ENCODE measurements around the gene KIRREL3. TPM values are rescaled to one million over a fixed set of nuclear protein-coding genes. Genes with fewer than 3 reads are reported as not detected.

KIRREL3 gene
- polyA plus RNA-seq, 1 of the 3 experiments (the other 2 are of a cell fraction), result 3.7 TPM

DNA sequence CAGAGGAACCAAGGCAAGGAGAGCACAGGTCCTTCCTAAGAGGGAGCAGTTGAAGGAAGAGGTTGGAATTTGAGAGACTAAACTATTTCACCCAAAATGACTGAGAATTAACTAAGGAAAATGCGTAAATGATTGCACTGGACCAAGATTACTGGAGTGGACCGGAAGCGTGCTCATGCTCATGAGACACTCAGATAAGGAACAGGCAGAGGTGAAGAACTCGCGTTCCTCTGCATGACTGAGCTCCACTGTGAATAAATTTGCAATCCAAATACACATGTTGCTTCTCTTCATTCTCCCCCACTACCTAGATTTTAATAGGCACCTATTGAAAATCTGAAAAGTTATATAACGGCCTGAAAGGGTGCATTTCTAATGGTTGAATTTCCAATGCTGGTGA is 207.0 kb downstream of the KIRREL3 start:
- Histone ChIP-seq H3K4me2 (no peak overlapping the region), H3K4me1 (ENCODE audit: control insufficient read depth in 1 of 2, insufficient read depth in 2 of 2, low read depth in 1 of 2, low read length in 1 of 2) (peaks cover 0 to 7% of the 10 kb centered on the region in 2 experiments; a peak in 1 of 4 replicates), H3K27ac (ENCODE audit: low read depth in 2 of 2, low read length in 1 of 2) (no peak overlapping the region), H3K9me3 (no peaks in the 10 kb centered on the region), H2AFZ (ENCODE audit: low read depth) (no peak overlapping the region), H3K9ac (no peak overlapping the region), H3K4me3 (ENCODE audit: low read depth in 2 of 2, low read length in 1 of 2) (no peak overlapping the region), H3F3A (replicated peaks; ENCODE audit: insufficient read depth) (peaks cover 3% of the 10 kb centered on the region), H3K27me3 (ENCODE audit: insufficient read depth) (no peaks in the 10 kb centered on the region), H4K20me1 (ENCODE audit: insufficient read depth) (no peaks in the 10 kb centered on the region), H3K36me3 (replicated peaks in 1 of 2; ENCODE audit: control insufficient read depth in 1 of 2, insufficient read depth in 2 of 2, low read length in 1 of 2) (no peaks in the 10 kb centered on the region), H3K79me2 (ENCODE audit: insufficient read depth) (no peaks in the 10 kb centered on the region), H3K9me2 (no peaks in the 10 kb centered on the region)
- whole genome bisulfite sequencing (ENCODE audit: low lambda C conversion rate), result 89% methylated on average over 6 of the region's 6 CpGs
- CTCF ChIA-PET, result interaction anchor here (0.6 to 1.6 kb wide), 2 partner anchors 77 to 197 kb away, joined by 3 read pairs; no protein-coding TSS in a partner anchor
- TF ChIP-seq TCF12 (IDR thresholded peaks at IDR 0.05), result no peak
- TF ChIP-seq, protein P1, sequence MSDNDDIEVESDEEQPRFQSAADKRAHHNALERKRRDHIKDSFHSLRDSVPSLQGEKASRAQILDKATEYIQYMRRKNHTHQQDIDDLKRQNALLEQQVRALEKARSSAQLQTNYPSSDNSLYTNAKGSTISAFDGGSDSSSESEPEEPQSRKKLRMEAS (IDR thresholded peaks at IDR 0.05; ENCODE audit: low read depth), result no peak
- TF ChIP-seq RCOR1 (IDR thresholded peaks at IDR 0.05; ENCODE audit: low read length), result no peak
- TF ChIP-seq FOSL2 (IDR thresholded peaks at IDR 0.05; ENCODE audit: borderline replicate concordance, low read depth), result no peak
- TF ChIP-seq YY1 (IDR thresholded peaks at IDR 0.05; ENCODE audit: low read depth), result no peak
- TF ChIP-seq, protein P2, sequence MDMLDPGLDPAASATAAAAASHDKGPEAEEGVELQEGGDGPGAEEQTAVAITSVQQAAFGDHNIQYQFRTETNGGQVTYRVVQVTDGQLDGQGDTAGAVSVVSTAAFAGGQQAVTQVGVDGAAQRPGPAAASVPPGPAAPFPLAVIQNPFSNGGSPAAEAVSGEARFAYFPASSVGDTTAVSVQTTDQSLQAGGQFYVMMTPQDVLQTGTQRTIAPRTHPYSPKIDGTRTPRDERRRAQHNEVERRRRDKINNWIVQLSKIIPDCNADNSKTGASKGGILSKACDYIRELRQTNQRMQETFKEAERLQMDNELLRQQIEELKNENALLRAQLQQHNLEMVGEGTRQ (IDR thresholded peaks at IDR 0.05; ENCODE audit: borderline replicate concordance, low read depth, low read length), result no peak
- no peak for TF ChIP-seq JUND (IDR thresholded peaks at IDR 0.05)
- no peak for TF ChIP-seq MEF2A (IDR thresholded peaks at IDR 0.05; ENCODE audit: borderline replicate concordance, low read depth)
- no peak for DNase-seq
- POLR2A ChIA-PET, result no interaction called here

DNA sequence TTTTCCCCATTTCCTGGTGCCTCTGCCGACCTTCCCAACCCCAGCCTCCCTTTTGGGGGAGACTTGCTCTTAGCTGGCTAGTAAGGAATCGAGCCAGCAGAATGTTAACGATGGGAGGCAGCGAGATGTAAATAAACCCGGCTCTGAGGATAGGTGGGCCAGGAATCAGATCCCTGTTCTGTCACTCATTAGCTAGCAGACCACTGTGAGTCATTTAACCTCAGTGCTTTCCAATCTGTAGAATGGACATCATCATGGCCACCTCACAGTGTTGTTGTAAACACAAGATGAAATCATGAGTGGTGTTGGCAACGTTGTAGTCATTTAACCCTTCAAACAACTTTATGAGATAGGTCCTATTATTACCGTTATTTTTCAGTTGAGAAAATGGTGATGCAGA is 208.6 kb downstream of the KIRREL3 start:
- Histone ChIP-seq H3F3A (replicated peaks; ENCODE audit: insufficient read depth) (peaks cover 3% of the 10 kb centered on the region), H3K9me3 (no peaks in the 10 kb centered on the region), H3K9ac (no peak overlapping the region), H3K79me2 (ENCODE audit: insufficient read depth) (no peaks in the 10 kb centered on the region), H3K4me3 (ENCODE audit: low read depth in 2 of 2, low read length in 1 of 2) (no peak overlapping the region), H2AFZ (ENCODE audit: low read depth) (no peak overlapping the region), H3K27me3 (ENCODE audit: insufficient read depth) (no peaks in the 10 kb centered on the region), H3K36me3 (replicated peaks in 1 of 2; ENCODE audit: control insufficient read depth in 1 of 2, insufficient read depth in 2 of 2, low read length in 1 of 2) (no peaks in the 10 kb centered on the region), H4K20me1 (ENCODE audit: insufficient read depth) (no peaks in the 10 kb centered on the region), H3K4me2 (no peak overlapping the region), H3K4me1 (ENCODE audit: control insufficient read depth in 1 of 2, insufficient read depth in 2 of 2, low read depth in 1 of 2, low read length in 1 of 2) (peaks cover 0 to 7% of the 10 kb centered on the region in 2 experiments; a peak in 1 of 4 replicates), H3K9me2 (no peaks in the 10 kb centered on the region), H3K27ac (ENCODE audit: low read depth in 2 of 2, low read length in 1 of 2) (no peak overlapping the region)
- 76% methylated on average over 7 of the region's 7 CpGs for whole genome bisulfite sequencing (ENCODE audit: low lambda C conversion rate)
- TF ChIP-seq SIN3A (IDR thresholded peaks at IDR 0.05; ENCODE audit: borderline replicate concordance, low read depth, low read length) (no peak), GABPA (IDR thresholded peaks at IDR 0.05; ENCODE audit: low read depth) (no peak), SMC3 (IDR thresholded peaks at IDR 0.05; ENCODE audit: low read depth, low read length) (no peak), MEF2A (IDR thresholded peaks at IDR 0.05; ENCODE audit: borderline replicate concordance, low read depth) (no peak), RFX5 (IDR thresholded peaks at IDR 0.05; ENCODE audit: low read length) (no peak), GATA2 (CRISPR knock-in tag; IDR thresholded peaks at IDR 0.05) (no peak), POLR2AphosphoS5 (IDR thresholded peaks at IDR 0.05; ENCODE audit: low read depth, low read length) (no peak), RAD21 (IDR thresholded peaks at IDR 0.05; ENCODE audit: low read length) (no peak)
- TF ChIP-seq, protein P3, sequence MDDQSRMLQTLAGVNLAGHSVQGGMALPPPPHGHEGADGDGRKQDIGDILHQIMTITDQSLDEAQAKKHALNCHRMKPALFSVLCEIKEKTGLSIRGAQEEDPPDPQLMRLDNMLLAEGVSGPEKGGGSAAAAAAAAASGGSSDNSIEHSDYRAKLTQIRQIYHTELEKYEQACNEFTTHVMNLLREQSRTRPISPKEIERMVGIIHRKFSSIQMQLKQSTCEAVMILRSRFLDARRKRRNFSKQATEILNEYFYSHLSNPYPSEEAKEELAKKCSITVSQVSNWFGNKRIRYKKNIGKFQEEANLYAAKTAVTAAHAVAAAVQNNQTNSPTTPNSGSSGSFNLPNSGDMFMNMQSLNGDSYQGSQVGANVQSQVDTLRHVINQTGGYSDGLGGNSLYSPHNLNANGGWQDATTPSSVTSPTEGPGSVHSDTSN (IDR thresholded peaks at IDR 0.05), result no peak
- DNase-seq, result no peak
- ChIA-PET POLR2A (no interaction called here), CTCF (interaction anchor here (1.6 kb wide), 1 partner anchor 199 kb away, joined by 3 read pairs; no protein-coding TSS in a partner anchor)

Measured in SK-N-SH (cell line).